CD4-positive, alpha-beta T cell treated with Interferon gamma for 1 hour (primary cell): ENCODE data around the gene LKAAEAR1.

ENCODE experiments used
- DNase-seq: peaks from one replicate; pipeline ENCODE4 v3.0.0-alpha.2; 2020

LKAAEAR1 gene

GRCh38 chr20:64077876-64078551 is 6.2 kb downstream of the LKAAEAR1 start:
- peak; percentile 66 for DNase-seq

DNA sequence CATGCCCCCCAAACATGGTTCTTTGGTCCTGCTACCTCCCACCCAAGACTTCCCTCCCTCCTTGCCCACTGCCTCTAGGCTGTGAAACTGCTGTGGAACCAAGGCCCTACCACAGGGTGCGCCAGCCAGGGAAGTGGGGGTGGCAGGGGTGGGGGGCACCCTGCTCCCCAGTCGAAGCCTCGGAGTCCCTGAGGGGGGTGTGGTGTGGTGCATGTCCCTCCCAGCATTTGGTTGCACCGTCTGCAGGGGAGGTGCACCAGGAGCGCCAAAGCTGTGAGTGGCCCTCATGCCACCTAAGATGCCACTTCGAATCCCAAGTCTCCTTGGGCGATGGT is 6.7 kb downstream of the LKAAEAR1 start:
- no peak for DNase-seq

DNA sequence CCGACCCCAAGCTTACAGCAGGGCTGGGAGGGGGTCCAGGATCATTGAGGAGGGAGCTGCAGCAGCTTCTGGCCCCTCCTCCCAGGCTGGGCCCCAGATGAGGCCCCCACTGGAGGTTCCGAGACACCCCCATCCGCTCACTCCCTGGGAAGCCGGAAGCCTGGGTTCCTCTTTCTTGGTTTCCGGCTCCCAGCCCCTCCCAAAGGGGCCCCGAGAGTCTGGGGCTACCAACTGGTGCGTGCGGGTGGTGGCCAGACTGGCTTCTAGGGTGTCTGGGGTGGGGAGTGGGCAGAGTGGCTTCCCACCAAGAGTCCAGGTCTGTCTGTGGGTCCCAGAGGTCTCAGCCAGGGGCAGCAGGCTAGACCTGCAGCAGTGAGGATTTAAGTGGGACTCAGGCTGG is 7.1 kb downstream of the LKAAEAR1 start:
- DNase-seq, result peak; percentile 53

DNA sequence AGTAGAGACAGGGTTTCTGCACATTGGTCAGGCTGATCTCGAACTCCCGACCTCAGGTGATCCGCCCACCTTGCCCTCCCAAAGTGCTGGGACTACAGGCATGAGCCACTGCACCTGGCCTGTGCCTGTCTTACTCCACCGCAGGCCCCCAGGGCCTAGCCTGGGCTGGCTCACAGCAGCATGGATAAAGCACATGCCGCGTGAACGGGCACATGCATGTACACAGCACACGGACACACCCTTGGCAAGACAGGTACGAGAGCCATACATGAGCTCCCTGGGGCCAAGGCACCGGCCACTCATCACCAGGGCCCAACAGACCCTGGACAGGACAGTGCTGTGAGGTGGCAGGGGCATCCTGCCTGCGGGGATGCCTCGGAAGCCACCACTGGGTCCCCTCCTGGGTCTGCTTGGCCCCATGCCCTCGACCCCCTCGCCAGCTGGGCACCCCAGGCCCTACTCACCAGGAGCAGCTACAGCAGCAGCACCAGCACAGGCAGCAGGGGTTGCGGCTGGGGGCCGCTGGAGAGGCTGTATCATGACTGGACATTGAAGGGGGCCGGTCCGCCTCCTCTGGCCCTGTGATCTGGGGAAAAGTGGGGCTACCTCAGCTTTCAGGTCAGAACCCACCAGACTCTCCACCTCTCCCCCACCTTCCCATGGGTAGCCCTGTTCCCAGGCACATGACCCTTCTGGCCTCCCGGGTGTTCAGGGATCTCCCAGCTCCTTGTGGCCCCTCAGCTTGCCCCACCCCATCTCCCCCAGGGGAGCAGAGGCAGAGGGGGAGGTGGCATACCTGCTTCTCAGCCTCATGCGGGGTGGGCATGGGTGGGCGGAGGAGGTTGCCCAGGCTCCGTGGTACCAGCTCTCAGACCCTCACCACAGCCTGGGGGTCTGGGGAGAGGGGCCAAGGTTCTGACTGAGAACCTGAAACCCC is 7.9 kb downstream of the LKAAEAR1 start:
- no peak for DNase-seq

DNA sequence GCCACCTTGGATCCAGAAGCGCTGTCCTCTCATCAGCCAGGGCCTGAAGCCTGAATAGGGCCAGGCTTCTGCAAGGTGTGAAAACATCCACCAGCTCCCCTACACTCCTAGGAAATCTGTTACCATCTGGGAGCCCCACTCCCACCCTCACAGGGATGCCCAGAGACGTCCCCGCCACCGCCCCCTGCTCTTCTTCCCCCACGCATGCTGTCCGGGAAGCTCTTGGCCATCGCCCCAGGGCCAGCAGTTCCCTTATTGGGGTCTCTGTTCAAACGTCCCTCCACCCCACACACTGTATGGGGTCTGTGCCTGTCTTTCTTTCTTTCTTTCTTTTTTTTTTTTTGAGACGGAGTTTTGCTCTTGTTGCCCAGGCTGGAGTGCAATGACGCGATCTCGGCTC is 8.6 kb downstream of the LKAAEAR1 start:
- DNase-seq, result no peak

DNA sequence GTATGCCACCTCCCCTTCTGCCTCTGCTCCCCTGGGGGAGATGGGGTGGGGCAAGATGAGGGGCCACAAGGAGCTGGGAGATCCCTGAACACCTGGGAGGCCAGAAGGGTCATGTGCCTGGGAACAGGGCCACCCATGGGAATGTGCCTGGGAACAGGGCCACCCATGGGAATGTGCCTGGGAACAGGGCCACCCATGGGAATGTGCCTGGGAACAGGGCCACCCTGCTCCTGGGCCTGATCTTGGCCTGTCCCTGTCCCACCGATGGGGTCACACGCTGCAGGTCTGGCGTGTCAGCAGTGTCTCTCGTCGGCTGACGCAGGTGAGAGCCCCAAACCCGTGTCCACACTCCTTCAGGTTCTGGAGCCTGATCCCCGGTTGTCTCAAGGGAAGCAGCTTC is 9.2 kb downstream of the LKAAEAR1 start:
- no peak for DNase-seq

- no peak for DNase-seq
These were observed 9.9 kb downstream of the LKAAEAR1 start for GRCh38 chr20:64074184-64074789.

GRCh38 chr20:64073476-64074183 is 10.6 kb downstream of the LKAAEAR1 start:
- DNase-seq, result no peak

- no peak for DNase-seq
These were observed 11.6 kb downstream of the LKAAEAR1 start for GRCh38 chr20:64072498-64073063.

DNA sequence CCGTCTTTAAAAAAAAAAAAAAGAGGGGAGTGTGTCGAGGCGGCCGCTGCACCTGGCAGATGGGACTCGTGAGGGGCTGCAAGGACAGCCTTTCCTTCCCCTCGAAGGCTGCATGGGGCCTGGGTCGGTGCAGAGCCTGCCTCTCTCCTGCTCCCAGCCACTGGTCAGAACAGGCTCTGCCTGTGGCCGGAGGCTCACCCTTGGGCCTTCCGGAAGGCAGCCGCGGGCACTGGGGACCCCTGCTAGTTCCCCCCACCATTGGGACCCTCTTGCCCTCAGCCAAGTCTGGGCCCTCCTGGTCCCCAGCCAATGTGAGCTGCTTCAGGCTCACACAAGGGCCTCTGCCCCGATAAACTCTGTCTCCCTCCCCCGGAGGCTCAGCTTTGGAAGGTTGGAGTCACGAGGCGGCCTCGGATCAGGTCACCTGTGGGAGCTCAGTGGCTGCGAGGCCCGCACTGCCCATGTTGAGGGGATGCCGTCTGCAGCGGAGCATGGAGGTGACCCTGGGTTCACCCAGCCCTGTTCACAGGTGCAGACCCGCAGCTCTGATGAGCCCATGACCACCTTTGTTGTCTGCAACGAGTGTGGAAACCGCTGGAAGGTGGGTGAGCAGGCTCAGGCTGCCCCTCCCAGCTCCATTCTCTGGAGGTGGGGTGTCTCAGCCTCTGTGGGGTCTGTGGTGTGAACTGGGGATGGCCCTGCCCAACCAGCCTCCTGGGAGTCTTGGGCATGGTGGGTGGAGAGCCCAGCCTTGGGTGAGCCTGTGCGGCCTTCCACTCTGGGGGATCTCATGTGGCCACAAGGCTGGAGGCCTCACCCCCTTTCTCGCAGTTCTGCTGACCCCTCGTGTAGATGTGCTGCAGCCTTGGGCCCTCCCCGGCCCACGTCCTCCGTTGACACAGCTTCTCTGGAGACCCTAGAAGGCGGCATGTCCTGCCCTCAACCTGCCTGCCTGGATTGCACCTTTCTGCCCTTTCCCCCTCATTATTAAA is 12.6 kb downstream of the LKAAEAR1 start:
- DNase-seq, result no peak

DNA sequence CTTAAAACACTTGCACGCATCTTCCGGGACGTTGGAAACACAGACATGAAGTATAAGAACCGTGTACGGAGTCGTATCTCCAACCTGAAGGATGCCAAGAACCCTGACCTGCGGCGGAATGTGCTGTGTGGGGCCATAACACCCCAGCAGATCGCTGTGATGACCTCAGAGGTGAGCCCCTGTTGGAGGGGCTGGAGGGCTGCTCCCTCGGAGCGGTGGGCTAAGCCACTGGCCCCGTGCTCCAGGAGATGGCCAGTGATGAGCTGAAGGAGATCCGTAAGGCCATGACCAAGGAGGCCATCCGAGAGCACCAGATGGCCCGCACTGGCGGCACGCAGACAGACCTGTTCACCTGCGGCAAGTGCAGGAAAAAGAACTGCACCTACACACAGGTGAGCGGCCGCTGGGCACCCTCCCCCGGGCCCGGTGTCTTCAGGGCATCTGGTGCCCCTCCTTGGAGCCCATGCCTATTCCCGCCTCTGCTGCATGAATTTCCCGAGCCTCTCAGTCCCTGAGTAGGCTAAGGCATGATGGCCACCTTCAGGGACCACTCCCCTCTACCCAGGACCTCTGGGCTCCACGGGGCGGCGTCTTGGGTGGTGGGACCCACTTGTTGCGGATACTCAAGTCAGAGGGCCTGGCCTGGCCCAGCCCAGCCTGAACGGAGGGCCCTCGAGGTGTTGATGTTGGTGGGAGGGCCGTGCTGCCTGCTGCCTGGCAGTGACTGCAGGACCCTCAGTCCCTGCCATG is 13.8 kb downstream of the LKAAEAR1 start:
- DNase-seq, result no peak

DNA sequence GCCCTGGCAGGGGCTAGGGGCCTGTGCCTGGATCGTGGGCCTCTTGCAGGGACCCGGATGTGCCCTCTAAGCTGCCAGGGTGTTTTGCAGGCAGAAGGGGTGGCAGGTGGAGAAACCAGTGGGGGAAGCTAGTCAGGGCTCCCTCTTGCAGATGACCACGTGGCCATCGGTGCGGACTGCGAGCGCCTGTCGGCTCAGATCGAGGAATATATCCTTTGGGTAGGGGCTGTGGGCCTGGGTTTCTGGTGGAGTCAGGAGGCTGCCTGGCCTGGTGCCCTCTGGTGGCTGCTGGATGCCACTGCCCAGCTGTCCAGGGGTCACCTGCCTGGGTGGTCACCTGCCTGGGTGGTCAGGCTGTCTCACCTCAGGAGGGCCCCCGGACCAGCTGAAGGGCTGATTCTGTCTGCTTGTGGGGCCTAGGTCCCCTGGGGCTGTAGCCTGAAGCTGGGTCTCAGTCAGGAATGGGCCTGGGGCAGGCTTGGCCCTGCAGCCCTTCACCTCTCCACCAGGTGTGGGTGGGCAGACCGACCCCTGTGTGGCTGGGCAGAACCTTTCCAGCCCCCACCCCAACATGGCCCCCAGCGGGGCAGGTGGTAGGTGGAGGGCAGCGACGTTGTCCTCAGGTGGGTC is 14.5 kb downstream of the LKAAEAR1 start:
- DNase-seq, result no peak

DNA sequence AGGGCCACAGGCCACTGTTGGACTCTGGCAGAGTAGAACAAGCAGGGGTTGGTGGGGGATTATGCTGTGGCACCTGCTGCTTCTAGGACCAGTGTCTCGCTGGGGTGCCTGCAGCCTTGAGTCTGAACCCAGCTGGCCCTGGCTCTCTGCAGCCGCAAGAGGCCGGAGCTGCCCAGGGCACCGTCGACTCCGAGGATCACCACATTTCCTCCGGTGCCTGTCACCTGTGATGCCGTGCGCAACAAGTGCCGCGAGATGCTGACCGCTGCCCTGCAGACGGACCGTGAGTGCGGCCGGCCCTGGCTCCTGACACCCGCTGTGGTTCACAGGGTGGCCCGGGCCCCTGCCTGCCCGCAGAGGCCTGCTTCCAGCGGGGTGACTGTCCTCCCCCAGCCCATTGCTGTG is 15.0 kb downstream of the LKAAEAR1 start:
- no peak for DNase-seq

- no peak for DNase-seq
These were observed 15.6 kb downstream of the LKAAEAR1 start for GRCh38 chr20:64068386-64069208.

DNA sequence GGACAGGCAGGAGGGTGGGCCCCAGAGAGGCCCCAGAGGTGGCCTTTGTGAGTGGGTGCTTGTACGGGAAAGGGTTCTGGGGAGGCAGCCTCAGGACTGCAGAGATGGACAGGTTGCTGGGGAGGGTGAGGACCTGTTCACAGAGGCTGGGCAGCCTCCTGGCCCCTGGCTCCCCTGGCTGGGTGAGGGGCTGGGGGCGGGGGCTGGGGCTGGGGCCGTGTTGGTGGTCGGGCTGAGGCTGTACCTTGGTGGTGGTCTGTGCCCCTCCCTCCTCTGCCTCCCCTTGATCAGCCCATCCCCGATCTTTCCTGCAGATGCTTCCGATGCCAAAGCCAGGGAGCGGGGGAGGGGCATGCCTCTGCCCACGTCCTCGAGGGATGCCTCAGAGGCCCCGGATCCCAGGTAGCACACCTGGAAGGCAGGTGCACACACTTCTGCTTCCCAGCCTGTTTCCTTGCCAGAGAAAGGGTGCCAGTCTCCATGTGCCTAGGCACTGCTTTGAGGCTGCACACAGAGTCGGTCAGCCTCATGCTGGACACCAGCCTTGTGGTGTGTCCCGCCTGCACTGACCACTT is 16.4 kb downstream of the LKAAEAR1 start:
- DNase-seq, result no peak

GRCh38 chr20:64067005-64067632 is 17.1 kb downstream of the LKAAEAR1 start:
- no peak for DNase-seq

DNA sequence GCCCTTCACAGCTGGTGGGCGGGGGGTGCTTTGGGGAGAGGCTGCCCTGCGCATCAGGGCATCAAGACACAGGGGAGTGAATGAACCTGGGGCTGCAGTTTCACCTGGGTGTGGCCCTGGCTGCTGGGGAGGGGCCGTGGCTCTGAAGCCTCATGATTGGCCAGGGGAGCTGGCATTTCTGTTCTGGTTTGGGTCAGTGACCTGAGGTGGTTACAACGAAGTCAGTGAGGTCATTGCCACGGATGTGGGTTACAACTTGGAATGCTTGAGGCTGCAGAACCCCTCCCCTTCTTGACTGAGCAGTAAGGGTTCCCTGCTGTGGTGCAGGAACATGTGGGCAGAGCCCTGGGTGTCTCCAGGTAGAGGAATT is 18.2 kb downstream of the LKAAEAR1 start:
- peak; percentile 71 for DNase-seq
